Ishikawa (cell line): Measurements from ENCODE around the gene EIF4A3.

Experiments used
- CEBPB ChIP-seq: IDR thresholded peaks from 2 replicates; pipeline ENCODE4 v1.6.1; 2012
- CREB1 ChIP-seq: IDR thresholded peaks from 2 replicates; pipeline ENCODE4 v1.6.1; 2012; ENCODE audit warnings: low read depth
- EGR1 ChIP-seq: IDR thresholded peaks from 2 replicates; pipeline ENCODE4 v1.6.1; 2012
- EP300 ChIP-seq: IDR thresholded peaks from 2 replicates; pipeline ENCODE4 v1.6.1; 2012; ENCODE audit warnings: borderline replicate concordance
- FOXM1 ChIP-seq: IDR thresholded peaks from 2 replicates; pipeline ENCODE4 v1.6.1; 2012; ENCODE audit warnings: low read depth, borderline replicate concordance
- MAX ChIP-seq: IDR thresholded peaks from 2 replicates; pipeline ENCODE4 v1.6.1; 2012
- NFIC ChIP-seq: IDR thresholded peaks from 2 replicates; pipeline ENCODE4 v1.6.1; 2012
- RAD21 ChIP-seq: IDR thresholded peaks from 2 replicates; pipeline ENCODE4 v1.6.1; 2012; ENCODE audit warnings: low read depth
- REST ChIP-seq: IDR thresholded peaks from 2 replicates; pipeline ENCODE4 v1.6.1; 2012; ENCODE audit warnings: low read depth, mild to moderate bottlenecking
- TAF1 ChIP-seq: IDR thresholded peaks from 2 replicates; pipeline ENCODE4 v1.6.1; 2012; ENCODE audit warnings: low read depth, mild to moderate bottlenecking
- TCF12 ChIP-seq: IDR thresholded peaks from 2 replicates; pipeline ENCODE4 v1.6.1; 2012; ENCODE audit warnings: low read depth
- TEAD4 ChIP-seq: IDR thresholded peaks from 2 replicates; pipeline ENCODE4 v1.6.1; 2012
- USF1 ChIP-seq: IDR thresholded peaks from 2 replicates; pipeline ENCODE4 v1.6.1; 2012
- YY1 ChIP-seq: IDR thresholded peaks from 2 replicates; pipeline ENCODE4 v1.6.1; 2012; ENCODE audit warnings: low read depth
- ZBTB7A ChIP-seq: IDR thresholded peaks from 2 replicates; pipeline ENCODE4 v1.6.1; 2012; ENCODE audit warnings: low read depth

Gene EIF4A3

GRCh38 chr17:80109713-80110446, 37.0 kb downstream of the EIF4A3 start:
- TF ChIP-seq USF1 (no peak), EGR1 (no peak), MAX (no peak), TAF1 (no peak), FOXM1 (no peak), TCF12 (no peak), TEAD4 (no peak), CREB1 (no peak), NFIC (no peak), ZBTB7A (no peak), RAD21 (no peak), CEBPB (no peak)

GRCh38 chr17:80109066-80109660, 37.8 kb downstream of the EIF4A3 start:
- TF ChIP-seq TEAD4 (no peak), TCF12 (no peak), ZBTB7A (no peak), RAD21 (no peak), MAX (no peak), EGR1 (no peak), REST (no peak), NFIC (no peak), TAF1 (no peak), CEBPB (no peak), CREB1 (no peak), YY1 (no peak), EP300 (no peak), USF1 (no peak), FOXM1 (no peak)

GRCh38 chr17:80108036-80108971, 38.6 kb downstream of the EIF4A3 start:
- TF ChIP-seq USF1 (no peak), REST (no peak), NFIC (no peak), TAF1 (no peak), EP300 (no peak), CEBPB (no peak), YY1 (no peak), FOXM1 (no peak), TEAD4 (no peak), RAD21 (no peak), MAX (no peak), EGR1 (no peak), CREB1 (no peak), ZBTB7A (no peak), TCF12 (no peak)
